Measurements from ENCODE around the gene E2F2. TPM values are rescaled to one million over a fixed set of nuclear protein-coding genes. Genes with fewer than 3 reads are reported as not detected.

The E2F2 gene
- total and polyA plus RNA-seq, 2 of the 13 experiments (the other 11 are each of a cell fraction or from before 2014, with no cell fraction given), result 0.65 to 6.6 TPM

DNA sequence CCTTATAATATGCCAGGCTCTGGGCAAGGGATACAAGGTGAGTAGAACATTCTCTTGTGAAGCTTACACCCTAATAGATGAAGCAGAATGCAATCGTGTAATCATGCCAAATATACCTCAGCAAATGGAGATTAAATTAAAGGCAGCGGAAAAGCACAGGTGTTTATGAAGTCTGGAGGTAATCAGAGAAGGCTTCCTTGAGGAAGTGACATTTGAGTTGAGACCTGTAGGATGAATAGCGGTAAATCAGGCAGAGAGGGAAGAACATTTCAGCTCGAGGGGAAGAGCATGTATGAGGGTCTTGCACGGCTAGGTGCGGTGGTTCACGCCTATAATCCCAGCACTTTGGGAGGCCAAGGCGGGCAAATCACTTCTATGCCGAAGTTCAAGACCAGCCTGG lies 13.5 kb downstream of the E2F2 start (continued):
- TF ChIP-seq, protein P1, sequence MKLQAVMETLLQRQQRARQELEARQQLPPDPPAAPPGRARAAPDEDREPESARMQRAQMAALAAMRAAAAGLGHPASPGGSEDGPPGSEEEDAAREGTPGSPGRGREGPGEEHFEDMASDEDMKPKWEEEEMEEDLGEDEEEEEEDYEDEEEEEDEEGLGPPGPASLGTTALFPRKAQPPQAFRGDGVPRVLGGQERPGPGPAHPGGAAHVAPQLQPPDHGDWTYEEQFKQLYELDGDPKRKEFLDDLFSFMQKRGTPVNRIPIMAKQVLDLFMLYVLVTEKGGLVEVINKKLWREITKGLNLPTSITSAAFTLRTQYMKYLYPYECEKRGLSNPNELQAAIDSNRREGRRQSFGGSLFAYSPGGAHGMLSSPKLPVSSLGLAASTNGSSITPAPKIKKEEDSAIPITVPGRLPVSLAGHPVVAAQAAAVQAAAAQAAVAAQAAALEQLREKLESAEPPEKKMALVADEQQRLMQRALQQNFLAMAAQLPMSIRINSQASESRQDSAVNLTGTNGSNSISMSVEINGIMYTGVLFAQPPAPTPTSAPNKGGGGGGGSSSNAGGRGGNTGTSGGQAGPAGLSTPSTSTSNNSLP (IDR thresholded peaks at IDR 0.05; ENCODE audit: low read depth, low read length), result no peak
- TF ChIP-seq CENPX (CRISPR knock-in tag; IDR thresholded peaks at IDR 0.05), result no peak
- TF ChIP-seq, protein P2, sequence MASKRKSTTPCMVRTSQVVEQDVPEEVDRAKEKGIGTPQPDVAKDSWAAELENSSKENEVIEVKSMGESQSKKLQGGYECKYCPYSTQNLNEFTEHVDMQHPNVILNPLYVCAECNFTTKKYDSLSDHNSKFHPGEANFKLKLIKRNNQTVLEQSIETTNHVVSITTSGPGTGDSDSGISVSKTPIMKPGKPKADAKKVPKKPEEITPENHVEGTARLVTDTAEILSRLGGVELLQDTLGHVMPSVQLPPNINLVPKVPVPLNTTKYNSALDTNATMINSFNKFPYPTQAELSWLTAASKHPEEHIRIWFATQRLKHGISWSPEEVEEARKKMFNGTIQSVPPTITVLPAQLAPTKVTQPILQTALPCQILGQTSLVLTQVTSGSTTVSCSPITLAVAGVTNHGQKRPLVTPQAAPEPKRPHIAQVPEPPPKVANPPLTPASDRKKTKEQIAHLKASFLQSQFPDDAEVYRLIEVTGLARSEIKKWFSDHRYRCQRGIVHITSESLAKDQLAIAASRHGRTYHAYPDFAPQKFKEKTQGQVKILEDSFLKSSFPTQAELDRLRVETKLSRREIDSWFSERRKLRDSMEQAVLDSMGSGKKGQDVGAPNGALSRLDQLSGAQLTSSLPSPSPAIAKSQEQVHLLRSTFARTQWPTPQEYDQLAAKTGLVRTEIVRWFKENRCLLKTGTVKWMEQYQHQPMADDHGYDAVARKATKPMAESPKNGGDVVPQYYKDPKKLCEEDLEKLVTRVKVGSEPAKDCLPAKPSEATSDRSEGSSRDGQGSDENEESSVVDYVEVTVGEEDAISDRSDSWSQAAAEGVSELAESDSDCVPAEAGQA (IDR thresholded peaks at IDR 0.05; ENCODE audit: low read depth), result no peak
- TF ChIP-seq, protein P2 (CRISPR knock-in tag; IDR thresholded peaks at IDR 0.05; ENCODE audit: borderline replicate concordance), result no peak

DNA sequence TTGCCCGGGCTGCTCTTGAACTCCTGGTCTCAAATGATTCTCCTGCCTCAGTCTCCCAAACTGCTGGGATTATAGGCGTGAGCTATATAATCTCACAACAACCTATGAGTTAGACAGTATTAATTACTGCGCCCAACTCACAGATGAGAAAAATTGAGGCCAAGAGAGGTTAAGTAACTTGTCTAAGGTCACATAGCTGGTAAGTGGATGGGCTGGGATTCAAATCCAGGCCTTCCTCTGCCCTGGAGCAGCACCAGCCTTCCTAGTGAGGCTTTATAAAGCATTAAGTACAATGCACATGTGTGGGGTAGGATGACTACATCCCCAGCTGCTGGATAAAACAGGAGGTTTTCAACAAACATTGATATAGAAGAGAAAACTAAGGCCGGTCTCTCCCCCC lies 15.1 kb downstream of the E2F2 start:
- no peak for ATAC-seq
- 89% methylated on average over 4 of the region's 4 CpGs for WGBS (ENCODE audit: low lambda C conversion rate)
- no TSS peak for BruUV-seq (replicated peaks)
- FAIRE-seq, result no peak
- ChIA-PET CTCF (ENCODE audit: low intra/inter-chr PET ratio, low total read pairs) (no interaction called here), POLR2A (no interaction called here)
- DNase-seq (ENCODE audit: low spot score), result no peak
- Histone ChIP-seq H4K20me1 (ENCODE audit: insufficient read depth, low read length) (no peaks in the 10 kb centered on the region), H3K79me2 (ENCODE audit: insufficient read depth, low read length) (no peaks in the 10 kb centered on the region), H2AFZ (ENCODE audit: low read length) (no peak overlapping the region), H3K4me2 (ENCODE audit: low read depth, low read length) (no peak overlapping the region), H3K36me3 (replicated peaks in 1 of 2; ENCODE audit: control insufficient read depth in 1 of 2, insufficient read depth in 2 of 2, low read length in 2 of 2) (peaks cover 6 to 46% of the 10 kb centered on the region in 2 experiments; a peak in 4 of 5 replicates), H3K9me3 (ENCODE audit: low read length) (no peaks in the 10 kb centered on the region), H3K4me3 (replicated peaks in 1 of 3; ENCODE audit: insufficient read depth in 1 of 3, low read depth in 2 of 3, low read length in 3 of 3) (no peak overlapping the region), H3K4me1 (ENCODE audit: insufficient read depth, low read length) (no peaks in the 10 kb centered on the region), H3K27me3 (ENCODE audit: control insufficient read depth in 1 of 2, insufficient read depth in 2 of 2, low read length in 2 of 2) (no peaks in the 10 kb centered on the region), H3K27ac (ENCODE audit: extremely low read length, insufficient read depth, low read length) (no peak overlapping the region), H3K9ac (ENCODE audit: insufficient read depth, low read depth, low read length) (no peak overlapping the region)
- in situ Hi-C loops (cut with HindIII; ENCODE audit: extremely low pct_ligation_motif_present, low pct_unique_long_range_greater_than_20kb) (no loop called here), intact Hi-C loops (cut with micrococcal nuclease; ENCODE audit: unreplicated experiment) (no loop called here)
- TF ChIP-seq FOXO1 (CRISPR knock-in tag; IDR thresholded peaks at IDR 0.05) (no peak), KLF12 (CRISPR knock-in tag; IDR thresholded peaks at IDR 0.05; ENCODE audit: borderline replicate concordance) (no peak), ZNF572 (CRISPR knock-in tag; IDR thresholded peaks at IDR 0.05) (no peak), ZNF367 (CRISPR knock-in tag; IDR thresholded peaks at IDR 0.05; ENCODE audit: borderline replicate concordance) (no peak)

All from HepG2 (cell line).